ENCODE measurements around the gene TAF10. TPM values are rescaled to one million over a fixed set of nuclear protein-coding genes. Genes with fewer than 3 reads are reported as not detected.

The TAF10 gene
- total and polyA plus RNA-seq, 4 donors: 10.5 to 58.1 (median 31.5) TPM

- H3K9ac ChIP-seq (ENCODE audit: low read depth in 1 of 2, low read length in 2 of 2): no peak overlapping the region
- H3K36me3 ChIP-seq (ENCODE audit: control insufficient read depth in 4 of 4, insufficient read depth in 3 of 4, low read depth in 1 of 4, low read length in 3 of 4): no peaks in the 10 kb centered on the region
- no peaks in the 10 kb centered on the region for H3K9me3 ChIP-seq (ENCODE audit: control insufficient read depth in 4 of 4, low read length in 3 of 4)
- TF ChIP-seq NR2F2 (IDR thresholded peaks at IDR 0.05) (peak; percentile 51), FOXA2 (IDR thresholded peaks at IDR 0.05) (no peak)
- H3K27me3 ChIP-seq (ENCODE audit: control insufficient read depth in 4 of 4, insufficient read depth in 4 of 4, low read length in 3 of 4): no peaks in the 10 kb centered on the region
- no peak for DNase-seq (ENCODE audit: low spot score)
- H3K4me1 ChIP-seq (ENCODE audit: control insufficient read depth in 4 of 4, insufficient read depth in 4 of 4, low read length in 3 of 4): peaks cover 0 to 10% (median 2%) of the 10 kb centered on the region in 4 donors
- WGBS: 73% methylated on average over 12 of the region's 12 CpGs
- H3K4me3 ChIP-seq (ENCODE audit: low read depth in 1 of 3, low read length in 3 of 3): no peak overlapping the region
- peak overlapping the region; percentile 11 to 61 for H3K27ac ChIP-seq (ENCODE audit: low read depth in 1 of 2, low read length in 2 of 2)
These were observed 34.1 kb upstream of the TAF10 start for GRCh38 chr11:6646071-6646470.

GRCh38 chr11:6642957-6643356 lies 30.9 kb upstream of the TAF10 start:
- H3K9me3 ChIP-seq (ENCODE audit: control insufficient read depth in 4 of 4, low read length in 3 of 4): no peaks in the 10 kb centered on the region
- no peak for DNase-seq (ENCODE audit: low spot score)
- H3K9ac ChIP-seq (ENCODE audit: low read depth in 1 of 2, low read length in 2 of 2): no peak overlapping the region
- no peaks in the 10 kb centered on the region for H3K36me3 ChIP-seq (ENCODE audit: control insufficient read depth in 4 of 4, insufficient read depth in 3 of 4, low read depth in 1 of 4, low read length in 3 of 4)
- no peak for TF ChIP-seq CTCF (IDR thresholded peaks at IDR 0.05; ENCODE audit: low read depth, low read length, missing input control)
- TF ChIP-seq NR2F2 (IDR thresholded peaks at IDR 0.05): no peak
- TF ChIP-seq EGR1 (IDR thresholded peaks at IDR 0.05; ENCODE audit: low read depth in 2 of 2): no peak
- TF ChIP-seq RXRA (IDR thresholded peaks at IDR 0.05): no peak
- TF ChIP-seq ZBTB33 (IDR thresholded peaks at IDR 0.05): no peak
- no peak for TF ChIP-seq JUND (IDR thresholded peaks at IDR 0.05)
- TF ChIP-seq ATF3 (IDR thresholded peaks at IDR 0.05): no peak
- TF ChIP-seq SP1 (IDR thresholded peaks at IDR 0.05): no peak
- TF ChIP-seq HNF4A (conservative IDR thresholded peaks at IDR 0.05): no peak
- TF ChIP-seq REST (IDR thresholded peaks at IDR 0.05): no peak
- no peak for TF ChIP-seq YY1 (IDR thresholded peaks at IDR 0.05)
- TF ChIP-seq FOXA1 (IDR thresholded peaks at IDR 0.05): no peak
- TF ChIP-seq TAF1 (conservative IDR thresholded peaks at IDR 0.05): no peak
- peaks cover 0 to 18% (median 10%) of the 10 kb centered on the region in 4 donors for H3K4me1 ChIP-seq (ENCODE audit: control insufficient read depth in 4 of 4, insufficient read depth in 4 of 4, low read length in 3 of 4)
- 83% methylated on average over 7 of the region's 7 CpGs for WGBS
- H3K27ac ChIP-seq (ENCODE audit: low read depth in 1 of 2, low read length in 2 of 2): no peak overlapping the region
- no peaks in the 10 kb centered on the region for H3K27me3 ChIP-seq (ENCODE audit: control insufficient read depth in 4 of 4, insufficient read depth in 4 of 4, low read length in 3 of 4)
- H3K4me3 ChIP-seq (ENCODE audit: low read depth in 1 of 3, low read length in 3 of 3): no peak overlapping the region
